IPS DF 4.7 (cell line): ENCODE measurements around the gene NUP205.
"Not testable (repeated sequence)": the region's sequence is repeated elsewhere in the genome, so short reads cannot be mapped to it uniquely, and the experiment has no call there.

ENCODE experiments used
- DNase-seq: peaks from one replicate; pipeline ENCODE4 v3.0.0-alpha.2; 2013; ENCODE audit warnings: low spot score; ENCODE audit errors: extremely low read depth

Gene NUP205

GRCh38 chr7:135620980-135621850 is 63.5 kb downstream of the NUP205 start:
- peak; percentile 36 for DNase-seq

GRCh38 chr7:135634191-135634878 is 76.6 kb downstream of the NUP205 start:
- DNase-seq = no peak

GRCh38 chr7:135639690-135640089 is 82.0 kb downstream of the NUP205 start:
- DNase-seq = not testable (repeated sequence)

DNA sequence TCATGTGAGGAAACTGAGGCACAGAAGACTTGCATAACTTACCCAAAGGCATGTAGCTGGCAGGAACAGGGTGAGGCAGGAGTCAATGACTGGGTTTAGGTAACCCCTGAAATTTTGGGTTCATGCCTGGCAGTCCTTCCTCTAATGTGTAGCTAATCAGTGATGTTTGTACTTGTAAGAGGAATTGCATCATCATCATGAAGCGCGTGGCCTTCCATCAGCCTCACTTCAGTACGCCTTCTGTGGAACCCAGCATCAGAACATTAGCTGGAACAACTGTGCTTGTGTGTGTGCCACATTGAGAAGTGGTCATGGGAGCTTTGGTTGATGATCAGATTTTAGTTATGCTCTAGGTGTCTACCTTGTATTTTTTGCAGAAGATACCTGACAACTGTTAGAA is 86.4 kb downstream of the NUP205 start:
- DNase-seq = no peak

GRCh38 chr7:135644729-135645128 is 87.0 kb downstream of the NUP205 start:
- DNase-seq = no peak

DNA sequence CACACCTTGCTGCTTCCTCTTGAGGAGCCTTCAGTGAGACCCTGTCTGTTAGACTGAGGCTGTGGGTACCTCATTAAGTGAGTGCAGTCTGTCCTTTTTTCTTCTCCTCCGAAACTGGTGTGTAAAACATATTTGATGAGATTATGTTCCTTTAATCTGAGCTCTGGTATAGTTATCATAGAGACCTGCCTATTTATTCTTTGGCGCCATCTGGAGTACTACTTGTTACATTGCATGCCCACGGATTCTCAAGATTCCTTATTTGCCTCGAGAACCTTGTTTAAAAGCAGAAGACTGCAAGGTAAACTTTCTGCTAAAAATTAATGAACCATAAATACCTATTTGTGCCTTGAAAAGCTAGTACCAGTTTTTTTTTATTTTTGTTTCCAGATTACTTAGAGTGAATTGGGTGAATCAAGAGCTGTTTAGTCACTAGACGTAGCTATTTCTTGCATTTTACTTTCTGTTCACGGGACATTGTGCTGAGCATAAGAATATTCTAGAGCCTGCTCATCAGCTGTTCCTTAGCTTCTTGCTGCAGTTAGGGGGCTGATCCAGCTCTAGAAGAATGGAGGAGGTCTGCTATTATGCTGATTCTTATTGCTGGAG is 87.7 kb downstream of the NUP205 start:
- DNase-seq = no peak

- DNase-seq = no peak
Observed at GRCh38 chr7:135647755-135648154, 90.0 kb downstream of the NUP205 start.

DNA sequence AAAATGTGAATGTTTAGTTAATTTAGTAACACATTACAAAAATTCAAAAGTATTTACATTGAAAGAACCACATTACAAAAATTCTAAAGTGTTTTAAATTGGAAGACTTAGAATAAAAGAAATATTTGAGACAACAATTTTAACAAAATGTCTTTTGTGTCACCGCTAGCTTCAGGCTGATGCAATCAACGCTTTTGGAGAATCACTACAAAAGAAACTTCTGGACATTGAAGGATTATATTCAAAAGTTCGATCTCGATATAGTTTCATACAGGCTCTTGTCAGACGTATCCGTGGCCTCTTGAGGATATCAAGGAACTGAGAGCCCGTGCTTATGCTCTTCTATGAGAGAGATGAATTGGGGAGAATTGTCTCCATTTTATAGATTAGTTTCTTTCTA is 90.5 kb downstream of the NUP205 start:
- no peak for DNase-seq

DNA sequence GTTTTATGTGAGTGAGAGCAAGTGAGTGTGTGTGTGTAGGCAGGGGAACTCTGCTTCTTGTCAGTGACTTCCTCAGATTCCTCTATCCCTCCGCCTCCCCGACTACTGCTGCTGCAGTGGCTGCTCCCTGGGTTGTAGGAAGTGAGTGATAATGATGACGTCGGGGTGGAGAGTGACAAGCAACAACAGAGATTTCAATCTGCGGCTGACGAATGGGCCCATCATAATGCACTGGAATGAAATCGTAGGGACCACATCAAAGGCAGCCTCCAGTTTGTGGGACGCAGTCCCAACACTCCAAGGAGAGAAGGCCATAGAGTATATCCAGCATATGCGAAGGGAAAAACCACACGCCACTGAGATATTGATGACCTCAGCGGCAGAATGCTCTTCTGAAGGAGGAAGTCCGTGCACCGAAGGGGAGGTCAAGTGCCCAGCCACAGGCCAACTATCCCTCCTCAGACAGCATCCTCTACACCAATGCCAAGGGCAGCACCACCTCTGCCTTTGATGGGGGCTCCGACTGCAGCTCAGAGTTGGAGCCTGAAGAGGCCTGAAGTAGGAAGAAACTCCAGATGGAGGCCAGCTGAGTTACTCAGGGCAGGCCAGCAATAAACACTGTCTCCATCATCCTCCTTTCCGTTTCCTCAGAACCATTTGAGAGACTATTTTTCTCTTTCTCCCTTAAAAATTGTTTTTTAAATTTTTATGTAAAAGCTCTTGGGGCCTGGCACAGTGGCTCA is 93.3 kb downstream of the NUP205 start:
- no peak for DNase-seq

DNA sequence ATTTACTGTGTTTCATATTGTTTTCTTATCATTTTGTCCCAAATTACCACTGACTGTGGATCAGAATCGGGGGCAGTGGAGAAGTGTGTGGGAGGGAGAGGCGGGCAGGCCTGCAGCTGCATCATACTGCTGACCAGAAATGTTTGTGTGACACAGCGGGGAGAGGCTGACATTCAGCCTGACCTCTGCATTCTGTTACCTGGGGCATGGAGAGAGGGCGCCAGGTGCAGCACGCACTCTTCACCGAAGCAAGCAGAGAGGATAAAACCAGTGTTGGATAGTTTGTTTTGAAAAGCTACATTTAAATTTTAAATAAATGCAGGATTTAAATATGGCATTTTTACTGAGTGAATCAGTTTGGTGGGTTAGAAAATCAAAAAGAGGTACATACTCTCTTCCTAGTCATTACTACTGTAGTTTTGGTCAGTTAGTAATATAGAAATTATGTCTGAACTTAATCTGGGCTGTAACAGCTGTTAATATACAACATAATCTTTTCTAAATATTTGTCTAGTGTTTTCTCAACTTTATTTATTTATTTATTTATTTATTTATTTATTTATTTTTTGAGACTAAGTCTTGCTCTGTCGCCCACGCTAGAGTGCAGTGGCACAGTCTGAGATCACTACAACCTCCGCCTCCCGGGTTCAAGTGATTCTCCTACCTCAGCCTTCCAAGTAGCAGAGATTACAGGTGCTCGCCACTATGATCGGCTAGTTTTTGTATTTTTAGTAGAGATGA is 95.8 kb downstream of the NUP205 start:
- DNase-seq = no peak

DNA sequence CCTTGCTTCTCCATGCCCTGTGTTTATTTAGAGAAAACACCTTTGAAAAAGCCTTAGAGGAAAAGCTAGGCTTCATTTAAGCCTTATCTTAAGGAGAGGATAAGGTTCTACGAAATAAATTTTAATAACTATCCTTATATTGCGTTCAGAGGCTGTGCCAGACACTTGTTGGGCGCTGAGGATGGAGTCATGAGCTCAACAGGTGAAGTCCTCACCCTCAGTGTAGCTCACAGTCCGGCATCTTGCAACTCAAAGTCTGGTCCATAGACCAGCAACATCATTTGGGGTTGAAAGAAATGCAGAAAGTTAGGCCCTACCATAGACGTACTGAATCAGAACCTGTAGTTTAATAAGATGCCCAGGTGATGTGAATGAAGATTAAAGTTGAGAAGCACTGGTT is 100.8 kb downstream of the NUP205 start:
- DNase-seq = no peak

DNA sequence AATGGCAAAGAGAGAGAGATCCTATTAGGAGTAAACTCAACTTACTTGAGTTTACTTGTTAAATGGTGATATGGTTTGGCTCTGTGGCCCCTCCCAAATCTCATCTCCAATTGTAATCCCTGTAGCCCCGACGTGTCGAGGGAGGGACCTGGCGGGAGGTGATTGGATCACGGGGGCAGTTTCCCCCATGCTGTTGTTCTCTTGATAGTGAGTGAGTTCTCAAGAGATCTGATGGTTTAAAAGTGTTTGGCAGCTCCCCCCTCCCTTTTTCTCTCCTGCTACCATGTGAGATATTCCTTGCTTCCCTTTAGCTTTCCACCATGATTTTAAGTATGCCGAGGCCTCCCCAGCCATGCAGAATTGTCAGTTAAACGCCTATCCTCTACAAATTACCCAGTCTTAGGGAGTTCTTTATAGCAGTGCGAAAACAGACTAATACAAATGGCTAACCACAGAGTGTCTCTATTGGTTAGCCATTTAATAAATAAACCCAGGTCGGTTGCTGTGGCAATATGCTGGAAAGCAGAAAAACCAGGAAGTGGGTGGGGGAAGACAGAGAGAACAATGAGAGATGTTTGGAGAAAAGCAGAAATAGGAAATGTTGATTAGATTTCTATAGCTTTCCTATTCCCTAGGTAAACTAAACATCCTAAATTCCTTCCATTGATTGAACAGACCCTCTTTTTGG is 101.6 kb downstream of the NUP205 start:
- no peak for DNase-seq

GRCh38 chr7:135661311-135662122 is 103.8 kb downstream of the NUP205 start:
- DNase-seq = no peak

- DNase-seq = no peak
Observed at GRCh38 chr7:135662123-135662372, 104.3 kb downstream of the NUP205 start.

- DNase-seq = no peak
Observed at GRCh38 chr7:135662373-135663114, 104.8 kb downstream of the NUP205 start, which contains the start of gene STMP1. TSS of gene STMP1 (plus strand) at chr7:135662514.

- no peak for DNase-seq
Observed at GRCh38 chr7:135664046-135664589, 106.4 kb downstream of the NUP205 start.

- no peak for DNase-seq
Observed at GRCh38 chr7:135665042-135665441, 107.3 kb downstream of the NUP205 start.

DNA sequence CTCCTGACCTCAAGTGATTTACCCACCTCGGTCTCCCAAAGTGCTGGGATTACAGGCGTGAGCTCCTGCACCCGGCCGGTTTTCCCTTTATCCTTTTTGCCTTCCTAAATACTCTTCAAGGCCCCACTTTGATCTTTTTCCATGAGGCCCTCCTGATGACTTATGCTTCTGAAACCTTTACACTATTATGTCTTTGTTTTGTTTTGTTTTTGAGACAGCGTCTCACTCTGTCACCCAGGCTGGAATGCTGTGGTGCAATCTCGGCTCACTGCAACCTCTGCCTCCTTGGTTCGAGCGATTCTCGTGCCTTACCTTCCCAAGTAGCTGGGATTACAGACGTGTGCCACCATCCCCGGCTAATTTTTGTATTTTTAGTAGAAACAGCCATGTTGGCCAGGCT is 108.4 kb downstream of the NUP205 start:
- DNase-seq = no peak

GRCh38 chr7:135666846-135667245 is 109.1 kb downstream of the NUP205 start:
- no peak for DNase-seq
